GM23338 (cell line): ENCODE data around the gene C12orf60. TPM values are rescaled to one million over a fixed set of nuclear protein-coding genes. Genes with fewer than 3 reads are reported as not detected.

Source experiments
- ATAC-seq: fragments of 200-7000 bp; cut with Tn5 transposase; 3 replicates; pipeline ENCODE4 v1.9.1; 2020
- DNase-seq: peaks from one replicate; pipeline ENCODE4 v3.0.0-alpha.2; 2015; ENCODE audit warnings: low spot score
- H2AFZ ChIP-seq: fragments of 200-600 bp; sonication (generic); 2 replicates; pipeline ENCODE4 v1.8.0; 2016; ENCODE audit warnings: antibody characterized with exemption, mild to moderate bottlenecking, moderate library complexity
- H3F3A ChIP-seq: fragments of 200-600 bp; sonication (generic); replicated peaks from 2 replicates; pipeline ENCODE4 v1.8.0; 2017; ENCODE audit warnings: antibody characterized with exemption, mixed run types, low read depth
- H3K27ac ChIP-seq: fragments of 200-600 bp; sonication (generic); 2 replicates; pipeline ENCODE4 v1.6.1; 2016; ENCODE audit warnings: low read depth
- H3K27me3 ChIP-seq: fragments of 200-600 bp; sonication (generic); 2 replicates; pipeline ENCODE4 v1.8.0; 2016; ENCODE audit warnings: mild to moderate bottlenecking, mixed run types, moderate library complexity; ENCODE audit not compliant: insufficient read depth
- H3K36me3 ChIP-seq: fragments of 200-600 bp; sonication (generic); 2 replicates; pipeline ENCODE4 v1.8.0; 2016; ENCODE audit warnings: mild to moderate bottlenecking; ENCODE audit not compliant: insufficient read depth
- H3K4me1 ChIP-seq: fragments of 200-600 bp; sonication (generic); 2 replicates; pipeline ENCODE4 v1.8.0; 2016; ENCODE audit warnings: mild to moderate bottlenecking, moderate library complexity; ENCODE audit not compliant: insufficient read depth
- H3K4me2 ChIP-seq: fragments of 200-600 bp; sonication (generic); 2 replicates; pipeline ENCODE4 v1.7.1; 2017; ENCODE audit warnings: mixed run types
- H3K4me3 ChIP-seq: fragments of 200-600 bp; sonication (generic); 2 replicates; pipeline ENCODE4 v1.6.1; 2016; ENCODE audit warnings: mixed run types
- H3K79me2 ChIP-seq: fragments of 200-600 bp; sonication (generic); replicated peaks from 2 replicates; pipeline ENCODE4 v1.8.0; 2017; ENCODE audit warnings: mild to moderate bottlenecking; ENCODE audit not compliant: insufficient read depth
- H3K9me2 ChIP-seq: fragments of 200-600 bp; sonication (generic); 2 replicates; pipeline ENCODE4 v1.8.0; 2017; ENCODE audit not compliant: insufficient read depth
- H4K20me1 ChIP-seq: fragments of 200-600 bp; sonication (generic); replicated peaks from 2 replicates; pipeline ENCODE4 v1.8.0; 2017; ENCODE audit warnings: mild to moderate bottlenecking; ENCODE audit not compliant: insufficient read depth
- H3K27ac Mint-ChIP-seq: 2 replicates; pipeline ENCODE4 v1.8.0; 2020; ENCODE audit warnings: inconsistent platforms, mild to moderate bottlenecking, moderate library complexity, mixed read lengths
- H3K27me3 Mint-ChIP-seq: 3 replicates; pipeline ENCODE4 v1.8.0; 2022; ENCODE audit warnings: low read depth, mild to moderate bottlenecking, moderate library complexity, mixed read lengths, inconsistent platforms; ENCODE audit not compliant: insufficient read depth, poor library complexity
- H3K36me3 Mint-ChIP-seq: 3 replicates; pipeline ENCODE4 v1.8.0; 2021; ENCODE audit warnings: low read depth, mild to moderate bottlenecking, inconsistent platforms, moderate library complexity, mixed read lengths
- H3K4me1 Mint-ChIP-seq: 3 replicates; pipeline ENCODE4 v1.8.0; 2020; ENCODE audit warnings: mild to moderate bottlenecking, inconsistent platforms, mixed read lengths
- H3K4me3 Mint-ChIP-seq: 3 replicates; pipeline ENCODE4 v1.8.0; 2021; ENCODE audit warnings: moderate library complexity, mild to moderate bottlenecking, inconsistent platforms, mixed read lengths
- H3K9me3 Mint-ChIP-seq: 3 replicates; pipeline ENCODE4 v1.8.0; 2020; ENCODE audit warnings: moderate library complexity, mild to moderate bottlenecking, inconsistent platforms, mixed read lengths
- CREB1 ChIP-seq: fragments of 250-450 bp; sonication (Bioruptor Pico); IDR thresholded peaks from 2 replicates; pipeline ENCODE4 v1.5.0; 2020; ENCODE audit warnings: low read depth, mild to moderate bottlenecking, moderate library complexity
- EZH2 ChIP-seq: fragments of 200-600 bp; sonication (generic); IDR thresholded peaks from one replicate; pipeline ENCODE4 v1.8.0; 2017; ENCODE audit warnings: antibody characterized with exemption, mild to moderate bottlenecking, low read depth; ENCODE audit not compliant: unreplicated experiment
- EZH2phosphoT487 ChIP-seq: fragments of 200-600 bp; sonication (generic); IDR thresholded peaks from one replicate; pipeline ENCODE4 v1.8.1; 2018; ENCODE audit warnings: antibody characterized with exemption; ENCODE audit not compliant: unreplicated experiment
- JUNB ChIP-seq: IDR thresholded peaks from one replicate; pipeline ENCODE4 v1.6.1; 2016; ENCODE audit warnings: antibody characterized with exemption; ENCODE audit not compliant: unreplicated experiment
- NANOG ChIP-seq: IDR thresholded peaks from 2 replicates; pipeline ENCODE4 v1.6.1; 2016; ENCODE audit warnings: antibody characterized with exemption, borderline replicate concordance
- POLR2AphosphoS5 ChIP-seq: IDR thresholded peaks from 2 replicates; pipeline ENCODE4 v1.6.1; 2016; ENCODE audit warnings: antibody characterized with exemption, low read depth
- STAT1 ChIP-seq: IDR thresholded peaks from one replicate; pipeline ENCODE4 v1.6.1; 2016; ENCODE audit warnings: antibody characterized with exemption; ENCODE audit not compliant: unreplicated experiment
- ZNF114 ChIP-seq: fragments of 250-450 bp; sonication (Bioruptor Pico); IDR thresholded peaks from 2 replicates; pipeline ENCODE4 v1.5.0; 2020; ENCODE audit warnings: mild to moderate bottlenecking, moderate library complexity
- ZNF331 ChIP-seq: fragments of 250-450 bp; sonication (Bioruptor Pico); IDR thresholded peaks from 2 replicates; pipeline ENCODE4 v1.5.0; 2020; ENCODE audit warnings: low read depth, mild to moderate bottlenecking, moderate library complexity
- polyA plus RNA-seq: library from polyadenylated mRNA; unstranded; fragments of >200 nt; fragmentation: Nextera tagmentation; extraction: Ambion mirVana; gene quantifications from 2 replicates; pipeline ENCODE4 v1.2.1, GENCODE V29; 2016
- total RNA-seq: library from RNA; depleted of rRNA; stranded (reverse); fragments of >200 nt; shearing (Covaris generic); gene quantifications from 2 replicates; pipeline ENCODE4 v1.2.3, GENCODE V29; 2014
- TF ChIP-seq, protein P1 (sequence below): IDR thresholded peaks from 2 replicates; pipeline ENCODE4 v1.6.1; 2016; ENCODE audit warnings: antibody characterized with exemption
- TF ChIP-seq, protein P2 (sequence below), 2 experiments: fragments of 200-600 bp in 1 of 2; sonication (generic) in 1 of 2; conservative IDR thresholded peaks; 2 replicates each; pipeline versions ENCODE4 v1.5.1 to v1.6.1; 2016 to 2017; ENCODE audit warnings: antibody characterized with exemption in 2 of 2, low read depth in 2 of 2, mild to moderate bottlenecking in 2 of 2, moderate library complexity in 1 of 2
- TF ChIP-seq, protein P3 (sequence below): fragments of 250-450 bp; sonication (Bioruptor Pico); IDR thresholded peaks from 2 replicates; pipeline ENCODE4 v1.5.0; 2020; ENCODE audit warnings: mild to moderate bottlenecking, moderate library complexity

C12orf60 gene
- total and polyA plus RNA-seq, 2 experiments from 2014 or later = 1.7 to 2.3 TPM

DNA sequence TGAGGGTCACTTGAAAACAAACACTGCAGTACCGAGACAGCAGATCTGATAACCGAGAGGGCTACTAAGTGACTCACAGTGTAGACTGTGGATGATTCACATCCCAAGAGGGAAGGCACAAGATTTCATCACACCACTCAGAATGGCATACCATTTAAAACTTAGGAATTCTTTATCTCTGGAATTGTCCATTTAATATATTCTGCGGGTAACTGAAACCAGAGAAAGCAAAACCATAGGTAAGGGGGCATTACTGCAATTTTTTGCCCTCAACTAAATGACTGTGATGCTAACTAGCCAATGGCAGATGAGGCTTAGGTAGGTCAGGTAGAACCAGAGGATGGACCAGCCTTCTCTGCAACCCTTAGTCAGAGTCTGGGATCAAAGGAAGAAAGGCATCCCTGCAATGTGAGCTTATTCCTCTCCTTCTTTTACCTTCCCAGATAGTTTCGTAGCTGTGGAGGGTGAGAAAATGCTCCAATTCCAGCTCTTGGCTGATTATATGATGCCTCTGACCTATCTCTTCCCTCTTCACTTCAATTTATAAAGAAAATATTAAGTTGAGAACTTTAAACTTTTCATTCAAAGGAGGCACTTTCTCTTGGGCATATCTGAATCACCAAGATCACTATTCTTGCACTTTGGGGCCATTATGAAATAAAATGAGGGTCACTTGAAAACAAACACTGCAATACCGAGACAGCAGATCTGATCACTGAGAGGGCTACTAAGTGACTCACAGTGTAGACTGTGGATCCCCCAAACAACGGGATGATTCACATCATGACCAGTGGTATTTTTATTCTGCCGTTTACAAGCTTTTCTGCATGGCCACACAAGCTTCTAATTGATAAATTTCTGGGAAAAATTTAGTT lies 33.1 kb downstream of the C12orf60 start:
- Histone ChIP-seq H3K79me2 (no peaks in the 10 kb centered on the region), H3F3A (no peaks in the 10 kb centered on the region), H3K4me3 (no peak overlapping the region), H3K4me2 (no peak overlapping the region), H2AFZ (no peak overlapping the region), H3K9me2 (no peaks in the 10 kb centered on the region), H3K4me1 (no peaks in the 10 kb centered on the region), H3K27ac (no peak overlapping the region), H3K27me3 (no peaks in the 10 kb centered on the region), H3K36me3 (no peaks in the 10 kb centered on the region), H4K20me1 (no peaks in the 10 kb centered on the region)
- H3K4me1 Mint-ChIP-seq = peaks cover 3% of the 10 kb centered on the region; the same call in 1 of the 3 replicates
- peaks cover 2% of the 10 kb centered on the region; the same call in 1 of the 3 replicates for H3K36me3 Mint-ChIP-seq
- H3K27ac Mint-ChIP-seq = no peak overlapping the region
- H3K9me3 Mint-ChIP-seq = peaks cover 9% of the 10 kb centered on the region; the same call in 1 of the 3 replicates
- H3K27me3 Mint-ChIP-seq = no peaks in the 10 kb centered on the region
- no peak overlapping the region for H3K4me3 Mint-ChIP-seq
- TF ChIP-seq EZH2 (no peak), ZNF114 (CRISPR knock-in tag) (no peak), STAT1 (no peak), POLR2AphosphoS5 (no peak)
- no peak for DNase-seq
- ATAC-seq = no peak

DNA sequence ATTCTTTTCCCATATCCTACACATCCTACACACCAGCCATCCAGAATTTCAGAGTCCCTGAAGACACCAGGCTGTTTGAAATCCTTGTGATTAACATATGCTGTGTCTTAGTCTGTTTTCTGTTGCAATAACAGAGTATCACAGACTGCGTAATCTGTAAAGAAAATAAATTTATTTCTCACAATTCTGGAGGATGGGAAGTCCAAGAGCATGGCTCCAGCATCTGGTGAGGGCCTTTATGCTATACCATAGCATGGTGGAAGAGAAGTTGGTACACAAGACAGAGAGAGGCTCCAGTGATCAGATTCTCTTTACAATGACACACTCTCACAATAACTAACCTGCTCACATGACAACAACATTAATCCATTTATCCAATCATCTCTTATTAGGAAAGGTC lies 35.8 kb downstream of the C12orf60 start:
- Histone ChIP-seq H3K27ac (no peak overlapping the region), H3K4me2 (no peak overlapping the region), H4K20me1 (no peaks in the 10 kb centered on the region), H3K9me2 (no peaks in the 10 kb centered on the region), H2AFZ (no peak overlapping the region), H3K36me3 (no peaks in the 10 kb centered on the region), H3K4me1 (no peaks in the 10 kb centered on the region), H3K4me3 (no peak overlapping the region), H3K79me2 (no peaks in the 10 kb centered on the region), H3K27me3 (no peaks in the 10 kb centered on the region), H3F3A (no peaks in the 10 kb centered on the region)
- H3K9me3 Mint-ChIP-seq = peaks cover 9% of the 10 kb centered on the region; the same call in 1 of the 3 replicates
- H3K36me3 Mint-ChIP-seq = peaks cover 2% of the 10 kb centered on the region; the same call in 1 of the 3 replicates
- ATAC-seq (no peak), DNase-seq (no peak)
- no peak overlapping the region for H3K4me3 Mint-ChIP-seq
- H3K27me3 Mint-ChIP-seq = no peaks in the 10 kb centered on the region
- peaks cover 3% of the 10 kb centered on the region; the same call in 1 of the 3 replicates for H3K4me1 Mint-ChIP-seq
- no peak for TF ChIP-seq NANOG
- no peak for TF ChIP-seq JUNB
- TF ChIP-seq POLR2AphosphoS5 = no peak
- TF ChIP-seq, protein P1, sequence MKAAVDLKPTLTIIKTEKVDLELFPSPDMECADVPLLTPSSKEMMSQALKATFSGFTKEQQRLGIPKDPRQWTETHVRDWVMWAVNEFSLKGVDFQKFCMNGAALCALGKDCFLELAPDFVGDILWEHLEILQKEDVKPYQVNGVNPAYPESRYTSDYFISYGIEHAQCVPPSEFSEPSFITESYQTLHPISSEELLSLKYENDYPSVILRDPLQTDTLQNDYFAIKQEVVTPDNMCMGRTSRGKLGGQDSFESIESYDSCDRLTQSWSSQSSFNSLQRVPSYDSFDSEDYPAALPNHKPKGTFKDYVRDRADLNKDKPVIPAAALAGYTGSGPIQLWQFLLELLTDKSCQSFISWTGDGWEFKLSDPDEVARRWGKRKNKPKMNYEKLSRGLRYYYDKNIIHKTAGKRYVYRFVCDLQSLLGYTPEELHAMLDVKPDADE = no peak
- TF ChIP-seq EZH2phosphoT487 = no peak
- no peak for TF ChIP-seq CREB1 (CRISPR knock-in tag)
- TF ChIP-seq, protein P2, sequence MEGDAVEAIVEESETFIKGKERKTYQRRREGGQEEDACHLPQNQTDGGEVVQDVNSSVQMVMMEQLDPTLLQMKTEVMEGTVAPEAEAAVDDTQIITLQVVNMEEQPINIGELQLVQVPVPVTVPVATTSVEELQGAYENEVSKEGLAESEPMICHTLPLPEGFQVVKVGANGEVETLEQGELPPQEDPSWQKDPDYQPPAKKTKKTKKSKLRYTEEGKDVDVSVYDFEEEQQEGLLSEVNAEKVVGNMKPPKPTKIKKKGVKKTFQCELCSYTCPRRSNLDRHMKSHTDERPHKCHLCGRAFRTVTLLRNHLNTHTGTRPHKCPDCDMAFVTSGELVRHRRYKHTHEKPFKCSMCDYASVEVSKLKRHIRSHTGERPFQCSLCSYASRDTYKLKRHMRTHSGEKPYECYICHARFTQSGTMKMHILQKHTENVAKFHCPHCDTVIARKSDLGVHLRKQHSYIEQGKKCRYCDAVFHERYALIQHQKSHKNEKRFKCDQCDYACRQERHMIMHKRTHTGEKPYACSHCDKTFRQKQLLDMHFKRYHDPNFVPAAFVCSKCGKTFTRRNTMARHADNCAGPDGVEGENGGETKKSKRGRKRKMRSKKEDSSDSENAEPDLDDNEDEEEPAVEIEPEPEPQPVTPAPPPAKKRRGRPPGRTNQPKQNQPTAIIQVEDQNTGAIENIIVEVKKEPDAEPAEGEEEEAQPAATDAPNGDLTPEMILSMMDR (conservative IDR thresholded peaks at IDR 0.05; ENCODE audit: low read depth in 2 of 2) = no peak
- TF ChIP-seq, protein P3, sequence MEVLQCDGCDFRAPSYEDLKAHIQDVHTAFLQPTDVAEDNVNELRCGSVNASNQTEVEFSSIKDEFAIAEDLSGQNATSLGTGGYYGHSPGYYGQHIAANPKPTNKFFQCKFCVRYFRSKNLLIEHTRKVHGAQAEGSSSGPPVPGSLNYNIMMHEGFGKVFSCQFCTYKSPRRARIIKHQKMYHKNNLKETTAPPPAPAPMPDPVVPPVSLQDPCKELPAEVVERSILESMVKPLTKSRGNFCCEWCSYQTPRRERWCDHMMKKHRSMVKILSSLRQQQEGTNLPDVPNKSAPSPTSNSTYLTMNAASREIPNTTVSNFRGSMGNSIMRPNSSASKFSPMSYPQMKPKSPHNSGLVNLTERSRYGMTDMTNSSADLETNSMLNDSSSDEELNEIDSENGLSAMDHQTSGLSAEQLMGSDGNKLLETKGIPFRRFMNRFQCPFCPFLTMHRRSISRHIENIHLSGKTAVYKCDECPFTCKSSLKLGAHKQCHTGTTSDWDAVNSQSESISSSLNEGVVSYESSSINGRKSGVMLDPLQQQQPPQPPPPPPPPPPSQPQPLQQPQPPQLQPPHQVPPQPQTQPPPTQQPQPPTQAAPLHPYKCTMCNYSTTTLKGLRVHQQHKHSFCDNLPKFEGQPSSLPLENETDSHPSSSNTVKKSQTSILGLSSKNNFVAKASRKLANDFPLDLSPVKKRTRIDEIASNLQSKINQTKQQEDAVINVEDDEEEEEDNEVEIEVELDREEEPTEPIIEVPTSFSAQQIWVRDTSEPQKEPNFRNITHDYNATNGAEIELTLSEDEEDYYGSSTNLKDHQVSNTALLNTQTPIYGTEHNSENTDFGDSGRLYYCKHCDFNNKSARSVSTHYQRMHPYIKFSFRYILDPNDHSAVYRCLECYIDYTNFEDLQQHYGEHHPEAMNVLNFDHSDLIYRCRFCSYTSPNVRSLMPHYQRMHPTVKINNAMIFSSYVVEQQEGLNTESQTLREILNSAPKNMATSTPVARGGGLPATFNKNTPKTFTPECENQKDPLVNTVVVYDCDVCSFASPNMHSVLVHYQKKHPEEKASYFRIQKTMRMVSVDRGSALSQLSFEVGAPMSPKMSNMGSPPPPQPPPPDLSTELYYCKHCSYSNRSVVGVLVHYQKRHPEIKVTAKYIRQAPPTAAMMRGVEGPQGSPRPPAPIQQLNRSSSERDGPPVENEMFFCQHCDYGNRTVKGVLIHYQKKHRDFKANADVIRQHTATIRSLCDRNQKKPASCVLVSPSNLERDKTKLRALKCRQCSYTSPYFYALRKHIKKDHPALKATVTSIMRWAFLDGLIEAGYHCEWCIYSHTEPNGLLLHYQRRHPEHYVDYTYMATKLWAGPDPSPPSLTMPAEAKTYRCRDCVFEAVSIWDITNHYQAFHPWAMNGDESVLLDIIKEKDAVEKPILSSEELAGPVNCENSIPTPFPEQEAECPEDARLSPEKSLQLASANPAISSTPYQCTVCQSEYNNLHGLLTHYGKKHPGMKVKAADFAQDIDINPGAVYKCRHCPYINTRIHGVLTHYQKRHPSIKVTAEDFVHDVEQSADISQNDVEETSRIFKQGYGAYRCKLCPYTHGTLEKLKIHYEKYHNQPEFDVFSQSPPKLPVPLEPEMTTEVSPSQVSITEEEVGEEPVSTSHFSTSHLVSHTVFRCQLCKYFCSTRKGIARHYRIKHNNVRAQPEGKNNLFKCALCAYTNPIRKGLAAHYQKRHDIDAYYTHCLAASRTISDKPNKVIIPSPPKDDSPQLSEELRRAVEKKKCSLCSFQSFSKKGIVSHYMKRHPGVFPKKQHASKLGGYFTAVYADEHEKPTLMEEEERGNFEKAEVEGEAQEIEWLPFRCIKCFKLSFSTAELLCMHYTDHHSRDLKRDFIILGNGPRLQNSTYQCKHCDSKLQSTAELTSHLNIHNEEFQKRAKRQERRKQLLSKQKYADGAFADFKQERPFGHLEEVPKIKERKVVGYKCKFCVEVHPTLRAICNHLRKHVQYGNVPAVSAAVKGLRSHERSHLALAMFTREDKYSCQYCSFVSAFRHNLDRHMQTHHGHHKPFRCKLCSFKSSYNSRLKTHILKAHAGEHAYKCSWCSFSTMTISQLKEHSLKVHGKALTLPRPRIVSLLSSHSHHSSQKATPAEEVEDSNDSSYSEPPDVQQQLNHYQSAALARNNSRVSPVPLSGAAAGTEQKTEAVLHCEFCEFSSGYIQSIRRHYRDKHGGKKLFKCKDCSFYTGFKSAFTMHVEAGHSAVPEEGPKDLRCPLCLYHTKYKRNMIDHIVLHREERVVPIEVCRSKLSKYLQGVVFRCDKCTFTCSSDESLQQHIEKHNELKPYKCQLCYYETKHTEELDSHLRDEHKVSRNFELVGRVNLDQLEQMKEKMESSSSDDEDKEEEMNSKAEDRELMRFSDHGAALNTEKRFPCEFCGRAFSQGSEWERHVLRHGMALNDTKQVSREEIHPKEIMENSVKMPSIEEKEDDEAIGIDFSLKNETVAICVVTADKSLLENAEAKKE (CRISPR knock-in tag) = no peak
- TF ChIP-seq ZNF331 (CRISPR knock-in tag) = no peak
- no peak overlapping the region for H3K27ac Mint-ChIP-seq
